CD4-positive, alpha-beta T cell treated with Interleukin-15 for 1 hour (primary cell): ENCODE measurements around the gene JAKMIP3.

Source experiments
- DNase-seq: peaks from one replicate; pipeline ENCODE4 v3.0.0-alpha.2; 2020

Gene JAKMIP3

DNA sequence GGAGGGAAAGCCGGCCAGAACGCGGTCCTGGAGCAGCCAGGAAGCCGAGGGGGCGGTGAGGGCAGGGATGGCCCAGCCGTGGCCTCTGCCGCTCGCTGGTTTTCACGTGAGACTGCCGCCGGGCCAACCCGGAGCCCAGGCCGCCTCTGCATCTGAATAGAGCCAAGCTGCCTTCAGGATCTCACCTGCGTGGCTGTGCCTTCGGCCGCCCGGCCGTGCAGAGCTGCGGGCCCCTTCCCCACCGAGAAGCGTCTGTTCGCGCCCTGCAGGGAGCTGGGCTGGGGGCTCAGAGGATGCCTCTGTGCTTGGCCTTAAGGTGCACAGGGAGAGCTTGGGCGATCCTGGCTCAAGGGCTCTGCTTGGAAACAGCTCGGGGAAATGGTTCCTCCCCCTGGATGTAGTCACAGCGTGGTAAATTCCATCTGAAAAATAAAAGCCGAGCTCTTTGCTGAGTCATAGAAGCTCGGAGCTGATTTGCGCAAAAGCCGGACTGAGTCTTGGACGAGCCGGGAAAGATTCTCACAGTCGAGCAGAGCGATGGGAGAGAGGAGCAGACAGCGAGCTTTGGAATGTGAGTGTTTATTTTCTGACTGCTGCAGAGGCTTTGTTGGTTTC lies at the start of gene JAKMIP3:
TSS of gene JAKMIP3 (plus strand) at position 456 of the 615 bp plus-strand sequence. CDS start 38,863 bp downstream, outside the sequence.
- DNase-seq, result no peak

DNA sequence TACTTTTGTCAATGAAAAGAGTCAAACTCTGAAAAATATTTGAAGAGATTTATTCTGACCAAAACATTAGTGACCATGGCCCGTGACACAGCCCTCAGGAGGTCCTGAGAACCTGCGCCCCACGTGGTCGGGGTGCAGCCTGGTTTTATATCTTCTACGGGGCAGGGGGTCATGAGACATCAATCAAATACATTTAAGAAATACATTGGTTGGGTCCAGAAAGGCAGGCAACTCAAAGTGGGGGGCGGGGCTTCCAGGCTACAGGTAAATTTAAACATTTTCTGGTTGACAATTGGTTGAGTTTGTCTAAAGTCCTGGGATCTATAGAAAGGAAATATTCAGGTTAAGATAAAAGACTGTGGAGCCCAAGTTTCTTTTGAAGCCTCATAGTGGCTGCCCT lies 49.2 kb upstream of the JAKMIP3 start:
- DNase-seq, result no peak

DNA sequence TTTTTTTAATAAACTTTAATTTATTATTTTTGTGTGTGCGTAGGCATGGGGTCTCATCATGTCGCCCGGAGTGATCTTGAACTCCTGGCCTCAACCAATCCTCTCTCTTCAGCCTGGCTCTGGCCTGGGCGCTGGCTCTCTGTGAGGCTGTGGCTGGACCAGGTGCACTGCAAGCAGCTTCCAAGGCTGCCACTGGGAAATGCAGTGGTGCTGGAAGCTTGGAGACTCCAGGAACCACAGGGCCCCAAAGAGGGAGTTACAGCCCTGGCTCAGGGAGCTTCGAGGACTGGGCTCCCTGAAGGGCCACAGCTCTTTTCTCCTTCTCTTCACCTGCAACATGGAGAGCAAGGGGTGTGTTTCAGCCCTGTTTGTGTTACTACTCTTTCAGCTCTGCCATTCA lies 47.3 kb upstream of the JAKMIP3 start:
- DNase-seq, result no peak

DNA sequence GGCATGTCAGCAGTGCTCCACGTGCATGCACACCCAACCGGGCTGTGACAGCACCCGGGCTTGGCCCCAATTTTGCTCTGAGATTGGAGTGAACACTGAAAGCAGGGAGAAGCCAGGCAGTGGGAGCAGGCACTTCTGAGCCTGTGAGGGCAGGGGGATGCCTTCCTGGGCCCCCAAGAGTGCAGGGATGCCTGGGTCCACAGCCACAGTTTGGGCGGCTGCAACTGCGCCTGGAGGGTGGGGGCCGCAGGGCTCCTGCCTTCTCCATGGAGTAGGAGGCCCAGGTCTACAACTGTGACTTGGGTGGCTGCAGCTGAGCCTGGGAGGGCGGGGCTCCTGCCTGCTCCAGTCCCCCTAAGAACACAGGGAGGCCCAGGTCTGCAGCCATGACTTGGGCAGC lies 46.4 kb upstream of the JAKMIP3 start:
- DNase-seq, result no peak

DNA sequence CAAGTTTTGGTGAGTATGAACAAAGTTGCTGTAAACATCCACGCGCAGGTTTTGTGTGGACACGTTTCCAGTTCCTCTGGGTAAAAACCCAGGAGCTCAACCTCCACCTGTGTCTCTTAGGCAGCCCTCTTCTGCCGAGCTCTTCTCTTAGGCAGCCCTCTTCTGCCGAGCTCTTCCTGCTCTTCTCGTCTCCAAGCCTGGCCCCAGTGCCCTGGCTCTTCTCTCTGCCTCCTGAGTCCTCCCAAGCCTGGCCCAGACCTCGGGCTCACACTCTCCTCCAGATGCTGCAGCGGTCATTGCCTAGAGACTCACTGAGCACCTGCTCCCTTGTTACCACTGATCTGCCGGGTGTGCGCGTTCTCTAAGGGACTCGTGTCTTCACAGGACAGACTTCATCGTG lies 45.3 kb upstream of the JAKMIP3 start:
- no peak for DNase-seq

DNA sequence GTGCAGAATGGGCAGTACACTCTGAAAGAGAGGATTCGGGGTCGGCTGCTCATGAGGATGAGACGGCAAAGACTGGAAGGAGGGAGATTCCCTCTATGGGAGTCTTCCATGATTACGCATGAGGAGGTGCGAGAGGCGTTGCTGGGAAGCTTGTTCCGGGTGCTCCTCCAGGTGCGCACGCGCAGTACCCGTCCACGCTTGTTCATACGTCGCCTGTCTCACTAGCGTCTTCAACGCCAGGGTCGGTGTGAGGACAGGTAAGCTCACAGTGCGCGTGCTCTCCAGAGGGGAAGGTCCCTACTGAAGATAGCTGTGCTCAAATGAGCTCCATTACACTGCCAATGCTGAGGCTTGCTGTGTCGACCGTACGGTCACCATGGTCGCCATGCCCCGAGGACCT lies 44.7 kb upstream of the JAKMIP3 start:
- DNase-seq, result no peak

DNA sequence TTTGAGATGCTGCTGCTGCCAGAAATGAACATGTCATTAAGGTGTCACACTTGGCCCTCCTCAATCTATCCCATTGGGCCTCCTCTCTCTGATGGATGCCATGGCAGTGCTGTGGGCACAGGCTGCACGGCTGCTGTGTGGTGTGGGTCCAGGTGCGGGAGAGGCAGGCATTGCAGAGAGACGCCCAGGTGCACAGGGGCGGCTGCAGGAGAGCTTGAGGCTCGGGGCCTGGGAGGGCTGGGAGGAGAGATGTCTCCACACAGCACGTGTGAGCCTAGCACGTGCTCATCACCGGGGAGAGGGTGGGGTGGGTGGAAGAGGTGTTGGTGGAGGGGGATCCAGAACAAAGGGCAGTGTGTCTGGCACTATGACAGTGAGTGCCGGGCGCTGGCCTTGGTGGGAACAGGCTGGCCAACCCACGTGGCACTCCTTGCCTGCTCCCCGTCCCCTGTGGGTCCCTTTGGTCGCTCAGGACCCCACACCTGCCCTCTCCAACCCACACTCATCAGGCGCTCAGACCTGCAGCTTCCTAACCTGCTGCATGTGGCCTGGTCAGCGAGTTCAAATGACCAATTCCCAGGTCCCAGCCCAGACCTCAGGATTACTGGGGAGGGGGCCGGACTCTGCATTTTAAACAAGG lies 44.1 kb upstream of the JAKMIP3 start:
- DNase-seq, result no peak

DNA sequence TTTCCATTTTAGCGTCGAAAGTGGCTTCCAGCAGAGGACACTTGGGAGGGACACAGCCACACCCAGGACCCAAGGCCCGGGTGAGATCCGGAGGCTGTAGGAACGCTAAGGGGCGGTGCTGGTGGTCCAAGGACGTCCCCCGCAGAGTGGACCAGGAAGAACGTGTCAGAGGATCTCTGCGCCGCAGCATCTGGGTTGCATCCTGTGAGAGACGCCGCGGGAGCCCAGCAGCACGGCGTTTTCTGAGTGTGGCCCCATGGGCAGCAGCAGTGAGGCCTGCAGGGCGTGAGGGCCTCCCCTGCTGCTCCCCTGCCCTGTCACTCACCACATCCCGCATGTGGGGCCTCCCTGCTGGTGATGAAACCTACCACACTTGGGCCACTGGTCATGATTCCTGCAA lies 43.5 kb upstream of the JAKMIP3 start:
- no peak for DNase-seq

DNA sequence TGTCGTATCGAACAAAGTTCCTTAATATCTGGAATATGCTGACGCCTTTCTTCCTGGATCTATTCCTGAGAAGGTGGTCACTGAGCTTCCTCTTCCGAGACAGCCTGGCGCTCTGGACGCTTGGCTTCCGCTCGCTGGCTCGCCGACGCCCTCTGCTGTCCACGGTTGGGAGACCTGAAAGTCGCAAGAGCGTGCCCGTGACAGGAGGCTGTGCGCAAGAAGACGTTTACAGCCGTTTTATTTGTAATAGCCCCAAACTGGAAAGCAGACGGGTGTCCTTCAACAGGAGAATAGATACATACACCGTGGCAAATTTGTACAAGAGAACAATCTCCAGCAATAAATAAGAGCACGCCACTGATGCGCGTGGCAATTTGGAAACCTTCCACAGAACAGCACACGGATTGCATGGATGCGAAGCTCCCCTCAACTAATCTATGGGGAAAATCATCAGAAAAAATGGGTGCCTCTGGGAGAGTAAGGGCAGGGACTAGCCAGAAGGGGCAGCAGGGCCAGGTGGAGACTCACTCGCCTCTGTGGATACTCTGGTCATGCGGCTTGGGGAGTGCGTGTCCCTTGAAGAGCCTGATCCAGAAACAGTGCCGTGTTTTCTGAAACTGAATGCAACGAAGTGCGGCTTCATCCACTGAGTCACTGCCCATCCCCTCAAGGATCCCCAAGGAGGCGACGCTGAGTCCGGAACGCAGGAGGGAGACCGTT lies 42.5 kb upstream of the JAKMIP3 start:
- peak; percentile 70 for DNase-seq

DNA sequence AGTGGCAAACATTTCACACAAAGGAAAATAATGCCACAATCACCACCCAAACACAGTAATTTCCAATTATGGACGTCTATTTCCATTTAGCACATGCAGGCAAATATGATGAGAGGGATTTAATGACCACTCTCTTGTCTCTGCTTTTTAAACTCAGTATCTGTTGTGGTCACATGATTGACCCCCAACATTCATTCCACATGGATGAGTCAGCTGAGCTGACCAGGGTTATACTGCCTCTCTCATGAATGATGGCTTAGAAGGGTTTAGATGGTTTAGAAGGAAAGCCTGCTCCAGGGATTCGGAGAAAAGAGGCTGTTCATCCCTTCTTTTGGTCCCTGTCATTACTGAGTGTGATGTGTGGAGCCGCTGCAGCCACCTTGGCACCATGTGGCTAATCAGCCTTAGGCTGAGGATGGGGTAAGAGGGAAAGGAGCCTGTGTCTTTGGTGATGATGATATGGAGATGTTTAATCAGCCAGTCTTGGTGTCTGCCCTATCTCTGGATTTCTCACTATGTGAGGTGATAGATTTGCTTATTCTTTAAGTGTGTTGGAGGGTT lies 38.2 kb upstream of the JAKMIP3 start:
- DNase-seq, result no peak

DNA sequence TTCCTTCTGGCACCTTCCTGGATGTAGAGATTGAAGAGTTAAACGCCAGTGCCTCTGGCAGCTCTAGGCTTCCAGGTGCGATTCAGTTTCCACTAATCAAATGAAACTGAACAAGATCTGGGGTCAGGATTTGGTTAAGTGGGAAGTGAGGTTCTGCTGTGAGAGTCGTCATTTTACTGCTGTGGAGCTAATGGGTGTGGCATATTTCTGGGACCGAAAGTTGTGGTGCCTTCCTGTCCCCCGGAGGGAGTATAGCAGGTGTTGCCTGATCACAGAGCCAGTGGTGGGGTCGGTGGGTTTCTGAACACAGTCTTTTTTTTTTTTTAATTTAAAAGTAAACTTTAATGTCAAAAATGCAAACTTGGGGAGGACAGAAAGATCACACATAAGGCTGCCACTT lies 37.0 kb upstream of the JAKMIP3 start:
- DNase-seq, result no peak

DNA sequence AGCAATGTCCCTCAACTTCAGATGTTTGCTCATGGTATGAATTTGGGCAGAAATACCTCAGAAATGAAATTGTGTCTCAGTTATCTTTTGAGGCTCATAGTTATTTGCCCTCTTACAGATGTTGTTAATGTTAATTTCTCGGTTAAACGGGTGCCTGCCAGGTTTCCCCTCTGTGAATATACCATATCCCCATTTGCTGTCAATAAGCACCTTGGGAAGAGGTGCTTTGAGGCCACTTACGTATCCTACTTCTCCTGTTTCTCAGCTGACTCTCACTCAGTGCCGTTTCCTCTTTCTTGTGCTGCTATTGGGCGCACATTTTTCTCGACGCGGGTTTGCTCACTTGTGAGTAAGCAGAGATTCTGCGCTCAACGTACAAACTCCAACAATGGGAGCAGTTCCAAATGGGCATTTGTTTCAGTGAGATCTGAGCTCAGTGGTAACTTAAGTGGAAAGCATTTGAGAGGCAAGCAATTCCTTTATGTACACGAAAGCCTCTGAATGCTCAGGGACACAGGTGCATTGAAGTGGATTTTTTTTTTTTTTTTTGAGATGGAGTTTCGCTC lies 34.8 kb upstream of the JAKMIP3 start:
- no peak for DNase-seq

DNA sequence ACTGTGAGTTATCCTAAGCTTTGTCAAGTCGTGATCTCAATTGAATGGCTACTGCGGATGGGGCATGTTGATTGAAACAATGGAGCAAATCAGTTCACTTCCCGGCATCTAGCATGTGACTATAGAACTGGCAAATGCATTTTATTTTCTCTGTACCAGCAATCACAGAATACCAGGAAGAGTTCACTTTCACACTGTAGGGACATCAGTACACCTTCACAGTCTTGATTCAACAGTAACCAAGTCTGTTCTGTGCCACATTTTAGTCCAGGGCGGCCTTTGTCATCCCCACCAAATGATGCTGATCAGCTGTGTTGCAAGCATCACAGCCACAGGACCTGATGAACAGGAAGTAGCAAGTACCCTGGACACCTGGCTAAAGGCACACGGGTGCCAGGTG lies 32.1 kb upstream of the JAKMIP3 start:
- DNase-seq, result no peak

DNA sequence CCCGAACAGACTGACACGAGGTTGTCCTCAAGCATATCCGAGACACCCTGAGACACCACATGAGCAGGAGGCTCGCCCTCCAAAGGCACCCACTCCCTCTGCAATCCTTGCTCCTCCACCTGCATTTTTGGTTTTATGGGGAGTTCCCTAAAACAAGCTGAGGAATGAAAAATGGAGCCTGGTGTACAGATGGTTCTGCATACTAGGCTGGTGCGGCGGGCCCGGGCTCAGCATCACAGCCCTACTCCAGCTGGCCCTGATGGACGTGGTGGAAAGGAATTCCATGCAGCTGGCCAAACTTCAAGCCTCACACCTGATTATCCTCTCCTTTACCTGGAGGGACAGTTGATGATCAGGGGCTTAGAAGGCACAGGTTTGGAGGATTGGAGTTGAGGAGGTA lies 30.3 kb upstream of the JAKMIP3 start:
- DNase-seq, result no peak

DNA sequence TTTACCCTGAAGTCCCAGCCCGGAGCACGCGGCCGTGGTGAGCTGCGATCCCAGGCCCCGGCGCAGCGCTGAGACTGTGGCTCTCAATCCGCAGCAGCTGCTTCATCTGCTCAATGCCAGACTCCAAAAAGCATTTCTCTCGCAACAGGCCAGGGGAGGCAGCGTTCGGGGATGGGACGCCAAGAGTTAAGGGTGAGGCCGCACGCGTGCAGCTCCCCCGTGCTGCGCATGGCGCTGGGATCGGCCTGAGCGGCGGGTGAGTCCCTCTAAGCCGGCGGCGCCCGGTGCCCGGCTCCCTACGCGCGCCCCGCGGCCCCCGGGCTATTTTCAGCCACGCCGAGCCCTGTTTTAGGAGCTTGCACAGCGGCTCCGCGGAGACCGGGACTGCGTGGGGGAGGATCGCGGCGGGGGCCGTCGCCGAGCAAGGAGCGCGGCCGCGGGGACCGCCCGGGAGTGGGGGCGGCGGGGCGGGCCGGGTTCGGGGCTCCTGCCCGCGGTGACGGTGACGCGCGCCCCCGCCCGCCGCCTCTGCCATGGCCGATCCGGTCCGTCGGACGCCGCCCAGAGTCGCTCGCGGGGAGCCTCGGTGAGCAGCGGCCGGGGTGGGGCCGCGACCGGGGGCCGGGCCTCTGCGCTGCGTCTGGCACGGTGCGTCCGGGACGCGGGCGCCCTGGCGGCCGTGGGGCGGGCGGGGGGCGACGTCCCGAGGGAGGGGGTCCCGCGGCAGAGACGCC lies 29.4 kb upstream of the JAKMIP3 start:
- DNase-seq, result no peak

DNA sequence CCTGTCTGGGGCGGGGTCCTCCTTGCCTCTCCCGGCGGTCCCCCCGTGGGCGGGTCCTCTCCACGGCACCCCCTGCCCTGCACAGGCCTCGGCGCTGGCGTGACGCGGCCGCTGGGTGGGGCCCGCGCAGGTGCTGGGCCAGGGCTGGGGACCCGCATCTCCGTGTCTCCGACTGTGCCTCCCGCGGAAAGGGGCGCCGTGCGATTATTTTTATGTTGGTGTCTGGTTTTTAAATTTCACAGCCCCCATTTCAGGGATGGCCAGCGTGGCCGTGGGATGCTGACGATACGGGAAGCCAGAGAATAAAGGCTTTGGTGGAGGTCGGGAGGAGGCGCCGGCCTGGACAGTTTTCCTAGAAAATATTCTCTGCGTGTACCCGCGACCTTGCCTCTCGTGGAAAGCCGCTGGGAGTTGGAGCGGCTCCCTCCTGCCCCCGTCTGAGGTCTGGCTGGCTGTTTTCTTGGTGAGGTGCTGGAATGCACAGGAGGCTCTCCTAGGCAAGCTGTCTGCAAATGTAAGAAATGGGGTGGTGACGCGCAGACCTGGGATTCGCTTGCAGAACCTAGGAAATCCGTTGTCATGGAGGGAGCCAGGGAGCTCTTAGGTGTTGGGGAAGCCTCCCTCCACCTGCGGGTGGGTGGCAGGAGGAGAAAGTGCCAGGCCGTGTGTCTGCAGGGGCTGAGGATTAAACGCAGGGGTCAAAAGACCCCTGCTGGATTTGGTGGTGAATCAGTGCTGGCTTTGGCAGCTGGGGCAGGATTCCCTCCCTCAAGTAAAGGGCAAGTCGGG lies 28.7 kb upstream of the JAKMIP3 start:
- DNase-seq, result no peak

DNA sequence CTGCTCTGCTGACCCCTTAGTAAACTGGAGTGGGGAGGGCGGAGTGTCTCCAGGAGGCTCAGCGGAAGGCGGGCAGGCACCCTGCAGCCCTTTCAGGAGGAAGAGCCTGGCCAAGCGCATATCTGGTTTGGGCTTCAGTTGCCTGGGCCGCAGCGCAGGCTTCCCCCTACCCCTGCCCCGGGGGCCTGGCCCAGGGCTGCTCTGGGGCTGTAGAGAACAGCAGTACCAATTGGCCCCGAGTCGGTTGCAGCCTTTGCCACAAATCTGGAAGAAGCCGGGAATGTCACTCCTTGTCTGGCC lies 28.1 kb upstream of the JAKMIP3 start:
- DNase-seq, result no peak

DNA sequence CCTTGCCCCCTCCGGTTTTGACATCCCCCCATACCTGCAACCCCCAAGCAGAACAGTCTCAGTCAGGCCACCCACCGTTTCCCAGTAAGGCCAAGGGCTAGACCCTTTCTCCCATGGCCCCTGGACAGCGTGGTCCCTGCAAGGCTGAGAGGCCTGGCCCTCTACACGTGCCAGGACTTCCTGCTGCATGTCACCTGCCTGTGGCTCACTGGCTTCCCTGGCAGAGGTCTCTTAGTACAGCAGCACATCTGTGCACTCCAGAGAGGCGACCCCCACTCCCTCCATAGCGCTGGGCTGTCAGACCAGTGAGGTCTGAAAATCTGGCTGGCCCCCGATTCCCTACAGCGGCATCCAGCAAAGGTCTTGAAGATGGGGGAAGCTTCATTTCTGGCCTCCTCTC lies 26.4 kb upstream of the JAKMIP3 start:
- DNase-seq, result no peak

DNA sequence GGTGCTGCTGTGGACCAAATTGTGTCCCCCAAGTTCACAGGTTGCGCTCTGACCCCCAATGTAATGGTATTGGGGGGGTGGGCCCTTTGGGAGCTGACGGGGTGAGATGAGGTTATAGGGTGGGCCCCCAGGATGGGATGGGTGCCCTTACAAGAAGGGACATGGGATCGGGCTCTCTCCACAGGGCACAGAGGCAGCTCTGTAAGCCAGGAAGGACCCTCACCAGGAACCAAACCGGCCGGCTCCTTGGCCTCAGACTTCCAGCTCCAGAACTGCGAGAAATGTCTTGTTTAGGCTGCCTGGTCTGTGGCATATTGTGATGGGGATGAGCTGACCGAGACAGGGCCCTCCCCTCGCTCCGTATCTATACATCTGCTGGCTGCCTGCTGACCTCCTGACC lies 25.7 kb upstream of the JAKMIP3 start:
- DNase-seq, result no peak

DNA sequence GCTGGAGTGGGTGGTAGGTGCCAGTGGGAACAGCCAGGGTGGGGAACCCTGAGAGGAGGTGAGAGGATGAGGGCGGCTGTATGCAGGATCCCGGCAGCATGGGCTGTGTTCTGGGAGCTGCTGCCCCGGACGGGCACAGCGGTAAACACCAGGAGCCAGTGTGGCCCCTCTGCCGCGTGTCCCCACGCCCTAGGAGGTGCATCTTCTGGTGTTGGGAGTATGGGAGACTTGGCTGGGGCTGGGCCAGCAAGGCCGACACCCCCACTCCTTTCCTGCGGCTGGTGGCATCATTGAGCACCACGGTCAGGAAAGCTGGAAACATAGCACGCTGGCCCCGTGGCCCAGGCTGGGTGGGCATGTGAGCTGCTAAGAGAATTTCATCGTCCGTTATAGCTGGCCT lies 24.4 kb upstream of the JAKMIP3 start:
- DNase-seq, result no peak

DNA sequence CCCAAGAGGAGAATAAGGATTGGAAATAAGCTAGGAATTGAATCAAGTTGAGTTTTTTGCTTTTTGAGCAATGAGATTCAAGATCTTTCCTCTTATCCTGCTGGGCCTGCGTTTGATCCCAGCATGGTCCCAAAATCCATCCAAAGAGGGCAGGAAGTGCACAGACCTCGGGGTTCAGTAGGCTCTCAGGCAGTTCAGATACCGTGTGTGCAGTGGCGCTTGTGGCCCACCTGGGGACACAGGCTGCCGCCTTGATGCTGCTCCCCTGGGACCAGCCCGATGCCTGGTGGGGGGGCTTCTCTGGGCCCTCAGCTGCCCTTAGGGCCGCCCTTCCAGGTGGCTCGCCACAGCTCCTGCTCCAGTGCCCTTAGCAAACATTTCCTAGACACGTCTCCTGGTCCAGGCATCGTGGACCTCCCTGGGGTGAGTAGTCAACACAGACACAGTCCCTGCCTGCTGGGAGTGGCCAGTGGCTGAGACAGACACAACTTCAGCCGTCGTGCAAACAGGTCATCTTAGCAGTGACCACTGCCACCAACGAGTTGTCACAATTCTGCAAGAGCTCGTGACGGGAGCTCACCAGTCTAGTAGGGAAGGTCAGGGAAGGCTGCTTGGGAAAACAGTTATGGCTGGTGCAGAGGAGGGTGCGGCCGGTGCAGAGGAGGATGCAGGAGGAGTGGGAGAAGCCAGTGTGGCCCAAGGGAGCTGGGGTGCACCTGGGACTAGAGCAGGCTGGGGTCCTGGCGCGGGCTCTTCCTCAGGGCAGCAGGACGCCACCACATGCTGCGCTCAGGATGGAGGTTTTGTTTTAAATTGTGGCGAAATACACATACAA lies 21.7 kb upstream of the JAKMIP3 start:
- DNase-seq, result no peak

DNA sequence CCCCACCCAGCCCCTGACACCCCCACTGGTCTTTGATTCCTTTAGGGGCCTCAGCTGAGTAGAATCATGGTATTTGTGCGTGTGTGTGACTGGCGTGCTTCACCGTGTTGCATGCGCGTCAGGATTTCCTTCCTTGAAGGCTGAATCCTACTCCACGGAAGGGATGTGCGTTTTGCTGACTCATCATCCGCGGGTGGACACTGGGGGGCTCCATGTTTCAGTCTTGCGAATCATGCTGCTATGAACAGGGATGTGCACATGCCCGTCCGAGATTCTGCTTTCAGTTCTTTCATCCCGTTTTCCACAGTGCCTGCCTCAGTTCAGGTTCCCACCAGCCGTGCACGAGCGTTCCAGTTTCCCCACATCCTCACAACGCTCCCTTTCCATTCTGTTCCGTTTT lies 20.9 kb upstream of the JAKMIP3 start:
- DNase-seq, result no peak
